Spleen (tissue), 7 donors: ENCODE measurements around the gene AKIRIN2.

ENCODE experiments used
- CTCF ChIP-seq, 11 experiments: fragments of 200-600 bp in 7 of 11; fragments of 450-650 bp in 4 of 11; sonication (generic) in 4 of 11; IDR thresholded peaks in 8 of 11; conservative IDR thresholded peaks in 3 of 11; 1 replicate in 7 of 11; 2 replicates in 4 of 11; pipeline versions ENCODE4 v1.4.0 to v1.8.0; 2016 to 2021; ENCODE audit warnings: antibody characterized with exemption in 11 of 11, inconsistent platforms in 4 of 11, mild to moderate bottlenecking in 1 of 11
- POLR2A ChIP-seq, 3 donors: fragments of 450-650 bp; IDR thresholded peaks; one replicate each; pipeline ENCODE4 v1.5.1; 2017; ENCODE audit warnings: antibody characterized with exemption in 3 of 3, mild to moderate bottlenecking in 1 of 3
- POLR2AphosphoS5 ChIP-seq, 3 donors: sonication (generic); formaldehyde crosslinking; IDR thresholded peaks; one replicate each; pipeline ENCODE4 v1.5.1; 2017; ENCODE audit warnings: antibody characterized with exemption in 3 of 3
- donor health status: DM: no; HTN: no; CAD: no; lungs with moderate emphysema.
- donor health status: DM: no; HTN: no; CAD: no.
- donor health status: DM: no; HTN: no; CAD: no.

- no peak for TF ChIP-seq CTCF (IDR thresholded peaks at IDR 0.05 in 8 of 11, conservative IDR thresholded peaks at IDR 0.05 in 3 of 11)
- TF ChIP-seq POLR2AphosphoS5 (IDR thresholded peaks at IDR 0.05): no peak
- no peak for TF ChIP-seq POLR2A (IDR thresholded peaks at IDR 0.05)
Observed at GRCh38 chr6:87655824-87656223, 46.2 kb downstream of the AKIRIN2 start.
